ENCODE results near the gene KCNQ5. TPM values are rescaled to one million over a fixed set of nuclear protein-coding genes. Genes with fewer than 3 reads are reported as not detected.

The KCNQ5 gene
- total RNA-seq, 8 experiments from 2014 or later = 0.17 to 18.5 (median 1.7) TPM

GRCh38 chr6:72952808-72953630 lies 331.2 kb downstream of the KCNQ5 start:
- H3K4me1 ChIP-seq (replicated peaks in 1 of 2) = peaks cover 0 to 7% of the 10 kb centered on the region in 2 donors
- no peak overlapping the region for H3K27ac ChIP-seq
- 15 to 100% (median 78%) methylated on average over 1 to 2 of the region's 2 CpGs; no CpG with 5 or more reads in 1 of the 10 experiments for WGBS, 10 experiments
- no peak overlapping the region for H3K4me3 ChIP-seq
- in situ Hi-C loops (cut with MboI; ENCODE audit: low pct_unique_long_range_greater_than_20kb in 2 of 9, low sequenced_read_pairs in 9 of 9, unreplicated experiment in 9 of 9) = no loop called here
- peak in 2 of 8 experiments; percentile 45 to 73 for ATAC-seq (replicated peaks in 6 of 8)

- H3K27ac ChIP-seq = no peak overlapping the region
- in situ Hi-C loops (cut with MboI; ENCODE audit: low pct_unique_long_range_greater_than_20kb in 2 of 9, low sequenced_read_pairs in 9 of 9, unreplicated experiment in 9 of 9) = no loop called here
- peak in 3 of 8 experiments; percentile 25 to 48 (median 25) for ATAC-seq (replicated peaks in 6 of 8)
- H3K4me3 ChIP-seq = no peak overlapping the region
- peaks cover 0 to 7% of the 10 kb centered on the region in 2 donors for H3K4me1 ChIP-seq (replicated peaks in 1 of 2)
- 20 to 92% (median 68%) methylated on average over 2 to 3 of the region's 3 CpGs; no CpG with 5 or more reads in 1 of the 10 experiments for WGBS, 10 experiments
Observed at GRCh38 chr6:72953971-72954381, 332.1 kb downstream of the KCNQ5 start.

GRCh38 chr6:72954716-72955115 lies 332.9 kb downstream of the KCNQ5 start:
- peak in 2 of 8 experiments; percentile 49 to 60 for ATAC-seq (replicated peaks in 6 of 8)
- in situ Hi-C loops (cut with MboI; ENCODE audit: low pct_unique_long_range_greater_than_20kb in 2 of 9, low sequenced_read_pairs in 9 of 9, unreplicated experiment in 9 of 9) = no loop called here
- Histone ChIP-seq H3K27ac (no peak overlapping the region), H3K4me3 (no peak overlapping the region), H3K4me1 (replicated peaks in 1 of 2) (peaks cover 0 to 7% of the 10 kb centered on the region in 2 donors)
- WGBS, 10 experiments = 0 to 89% (median 33%) methylated on average over 1 to 4 of the region's 4 CpGs; no CpG with 5 or more reads in 1 of the 10 experiments

GRCh38 chr6:72955666-72956065 lies 333.8 kb downstream of the KCNQ5 start:
- no peak for ATAC-seq (replicated peaks in 6 of 8)
- WGBS, 10 experiments = 69 to 92% (median 78%) methylated on average over 2 of the region's 2 CpGs; no CpG with 5 or more reads in 4 of the 10 experiments
- Histone ChIP-seq H3K4me1 (replicated peaks in 1 of 2) (peaks cover 0 to under 1% of the 10 kb centered on the region in 2 donors), H3K4me3 (no peak overlapping the region), H3K27ac (no peak overlapping the region)
- in situ Hi-C loops (cut with MboI; ENCODE audit: low pct_unique_long_range_greater_than_20kb in 2 of 9, low sequenced_read_pairs in 9 of 9, unreplicated experiment in 9 of 9) = no loop called here

- Histone ChIP-seq H3K4me3 (no peak overlapping the region), H3K27ac (no peak overlapping the region), H3K4me1 (replicated peaks in 1 of 2) (no peaks in the 10 kb centered on the region)
- in situ Hi-C loops (cut with MboI; ENCODE audit: low pct_unique_long_range_greater_than_20kb in 2 of 9, low sequenced_read_pairs in 9 of 9, unreplicated experiment in 9 of 9) = no loop called here
- no peak for ATAC-seq (replicated peaks in 6 of 8)
- 0 to 88% (median 25%) methylated on average over 1 of the region's 1 CpG; no CpG with 5 or more reads in 2 of the 10 experiments for WGBS, 10 experiments
Observed at GRCh38 chr6:72956272-72956671, 334.4 kb downstream of the KCNQ5 start.

- 80 to 100% (median 100%) methylated on average over 1 to 2 of the region's 2 CpGs; no CpG with 5 or more reads in 3 of the 10 experiments for WGBS, 10 experiments
- Histone ChIP-seq H3K27ac (no peak overlapping the region), H3K4me1 (replicated peaks in 1 of 2) (no peaks in the 10 kb centered on the region), H3K4me3 (no peak overlapping the region)
- in situ Hi-C loops (cut with MboI; ENCODE audit: low pct_unique_long_range_greater_than_20kb in 2 of 9, low sequenced_read_pairs in 9 of 9, unreplicated experiment in 9 of 9) = no loop called here
- peak in 1 of 8 experiments; percentile 37 for ATAC-seq (replicated peaks in 6 of 8)
Observed at GRCh38 chr6:72959821-72960220, 338.0 kb downstream of the KCNQ5 start.

GRCh38 chr6:72963946-72964345 lies 342.1 kb downstream of the KCNQ5 start:
- no peak overlapping the region for H3K27ac ChIP-seq
- no peaks in the 10 kb centered on the region for H3K4me1 ChIP-seq (replicated peaks in 1 of 2)
- 75 to 100% (median 94%) methylated on average over 2 of the region's 2 CpGs; no CpG with 5 or more reads in 1 of the 10 experiments for WGBS, 10 experiments
- no peak for ATAC-seq (replicated peaks in 6 of 8)
- no peak overlapping the region for H3K4me3 ChIP-seq
- in situ Hi-C loops (cut with MboI; ENCODE audit: low pct_unique_long_range_greater_than_20kb in 2 of 9, low sequenced_read_pairs in 9 of 9, unreplicated experiment in 9 of 9) = no loop called here

GRCh38 chr6:72966628-72967280 lies 344.9 kb downstream of the KCNQ5 start:
- Histone ChIP-seq H3K4me1 (replicated peaks in 1 of 2) (no peaks in the 10 kb centered on the region), H3K4me3 (no peak overlapping the region), H3K27ac (no peak overlapping the region)
- in situ Hi-C loops (cut with MboI; ENCODE audit: low pct_unique_long_range_greater_than_20kb in 2 of 9, low sequenced_read_pairs in 9 of 9, unreplicated experiment in 9 of 9) = no loop called here
- ATAC-seq (replicated peaks in 6 of 8) = no peak
- WGBS, 10 experiments = 0 to 83% (median 43%) methylated on average over 1 of the region's 1 CpG; no CpG with 5 or more reads in 3 of the 10 experiments

GRCh38 chr6:72967329-72967728 lies 345.5 kb downstream of the KCNQ5 start:
- ATAC-seq (replicated peaks in 6 of 8) = no peak
- H3K4me1 ChIP-seq (replicated peaks in 1 of 2) = no peaks in the 10 kb centered on the region
- in situ Hi-C loops (cut with MboI; ENCODE audit: low pct_unique_long_range_greater_than_20kb in 2 of 9, low sequenced_read_pairs in 9 of 9, unreplicated experiment in 9 of 9) = no loop called here
- WGBS, 10 experiments = 31 to 100% (median 87%) methylated on average over 1 of the region's 1 CpG; no CpG with 5 or more reads in 1 of the 10 experiments
- H3K4me3 ChIP-seq = no peak overlapping the region
- no peak overlapping the region for H3K27ac ChIP-seq

- H3K4me1 ChIP-seq (replicated peaks in 1 of 2) = no peaks in the 10 kb centered on the region
- in situ Hi-C loops (cut with MboI; ENCODE audit: low pct_unique_long_range_greater_than_20kb in 2 of 9, low sequenced_read_pairs in 9 of 9, unreplicated experiment in 9 of 9) = no loop called here
- no peak overlapping the region for H3K27ac ChIP-seq
- no peak for ATAC-seq (replicated peaks in 6 of 8)
- no peak overlapping the region for H3K4me3 ChIP-seq
- 29 to 90% (median 82%) methylated on average over 1 of the region's 1 CpG; no CpG with 5 or more reads in 2 of the 10 experiments for WGBS, 10 experiments
Observed at GRCh38 chr6:72968704-72969103, 346.8 kb downstream of the KCNQ5 start.

- Histone ChIP-seq H3K4me1 (replicated peaks in 1 of 2) (no peaks in the 10 kb centered on the region), H3K27ac (no peak overlapping the region), H3K4me3 (no peak overlapping the region)
- 33 to 100% (median 78%) methylated on average over 1 to 2 of the region's 2 CpGs for WGBS, 10 experiments
- no peak for ATAC-seq (replicated peaks in 6 of 8)
- in situ Hi-C loops (cut with MboI; ENCODE audit: low pct_unique_long_range_greater_than_20kb in 2 of 9, low sequenced_read_pairs in 9 of 9, unreplicated experiment in 9 of 9) = no loop called here
Observed at GRCh38 chr6:72969666-72970065, 347.8 kb downstream of the KCNQ5 start.

GRCh38 chr6:72972579-72972978 lies 350.7 kb downstream of the KCNQ5 start:
- in situ Hi-C loops (cut with MboI; ENCODE audit: low pct_unique_long_range_greater_than_20kb in 2 of 9, low sequenced_read_pairs in 9 of 9, unreplicated experiment in 9 of 9) = no loop called here
- Histone ChIP-seq H3K4me3 (no peak overlapping the region), H3K27ac (no peak overlapping the region), H3K4me1 (replicated peaks in 1 of 2) (no peaks in the 10 kb centered on the region)
- no peak for ATAC-seq (replicated peaks in 6 of 8)

GRCh38 chr6:72974276-72974675 lies 352.4 kb downstream of the KCNQ5 start:
- Histone ChIP-seq H3K4me1 (replicated peaks in 1 of 2) (no peaks in the 10 kb centered on the region), H3K27ac (no peak overlapping the region), H3K4me3 (no peak overlapping the region)
- 0 to 100% (median 67%) methylated on average over 1 to 2 of the region's 2 CpGs; no CpG with 5 or more reads in 2 of the 10 experiments for WGBS, 10 experiments
- no peak for ATAC-seq (replicated peaks in 6 of 8)
- in situ Hi-C loops (cut with MboI; ENCODE audit: low pct_unique_long_range_greater_than_20kb in 2 of 9, low sequenced_read_pairs in 9 of 9, unreplicated experiment in 9 of 9) = no loop called here

Data from motor neuron (in vitro differentiated cells).